ENCODE measurements around the gene URB1. TPM values are rescaled to one million over a fixed set of nuclear protein-coding genes. Genes with fewer than 3 reads are reported as not detected.

URB1 gene
- total and polyA plus RNA-seq, 2 donors (not counting 3 experiments of a cell fraction or from before 2014, with no cell fraction given) = 8.0 to 27.3 TPM

DNA sequence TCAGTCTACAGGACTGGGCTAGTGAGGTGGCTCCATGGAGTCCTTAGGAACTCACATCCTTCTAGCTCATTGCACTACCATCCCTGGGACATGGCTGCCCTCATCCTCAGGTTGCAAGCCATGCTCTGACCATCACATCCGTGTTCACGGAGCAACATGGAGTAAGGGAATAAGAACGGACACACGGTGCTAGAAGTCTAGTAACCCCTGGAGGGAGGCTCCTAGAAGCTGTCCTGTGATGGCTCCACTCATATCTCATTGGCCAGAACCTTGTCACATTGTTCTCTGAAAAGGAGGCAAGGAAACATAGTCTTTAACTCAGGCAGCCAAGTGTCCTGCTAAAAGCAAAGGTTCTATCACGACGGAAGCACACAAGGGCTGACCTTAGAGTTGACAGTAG lies 90.3 kb downstream of the URB1 start:
- no peak overlapping the region for H2AFZ ChIP-seq (ENCODE audit: low read depth, low read length)
- no peak overlapping the region for H3K9ac ChIP-seq (replicated peaks; ENCODE audit: extremely low read depth, insufficient read depth, low read length)
- no TSS peak for BruUV-seq (replicated peaks)
- H3K27me3 ChIP-seq (ENCODE audit: control insufficient read depth in 2 of 2, insufficient read depth in 2 of 2, low read length in 2 of 2) = no peaks in the 10 kb centered on the region
- no peaks in the 10 kb centered on the region for H3K36me3 ChIP-seq (ENCODE audit: control insufficient read depth in 2 of 2, extremely low read depth in 1 of 2, insufficient read depth in 2 of 2, low read length in 2 of 2)
- no peaks in the 10 kb centered on the region for H3K4me1 ChIP-seq (ENCODE audit: control insufficient read depth, extremely low read depth, insufficient read depth, low read length)
- H3K27ac ChIP-seq (ENCODE audit: insufficient read depth, low read depth, low read length) = no peak overlapping the region
- dilution Hi-C loops (cut with MboI; ENCODE audit: extremely low pct_ligation_motif_present, low sequenced_read_pairs) = no loop called here
- no peaks in the 10 kb centered on the region for H3K9me1 ChIP-seq (replicated peaks; ENCODE audit: control insufficient read depth, extremely low read depth, insufficient read depth, low read length)
- FAIRE-seq (no peak), DNase-seq (ENCODE audit: low read depth, low spot score) (no peak)
- TF ChIP-seq FOS (IDR thresholded peaks at IDR 0.05; ENCODE audit: borderline replicate concordance, insufficient read depth, low read length) (no peak), GATA2 (IDR thresholded peaks at IDR 0.05; ENCODE audit: insufficient read depth, insufficient read length, low read depth, low read length) (no peak), JUN (IDR thresholded peaks at IDR 0.05; ENCODE audit: borderline replicate concordance, insufficient read depth, insufficient read length, low read depth) (no peak), EZH2 (IDR thresholded peaks at IDR 0.05; ENCODE audit: borderline replicate concordance, low read depth, low read length, severe bottlenecking) (no peak), POLR2A (IDR thresholded peaks at IDR 0.05; ENCODE audit: low read depth, low read length) (no peak), MYC (IDR thresholded peaks at IDR 0.05; ENCODE audit: low read depth, low read length) (no peak), POLR2AphosphoS5 (IDR thresholded peaks at IDR 0.05; ENCODE audit: insufficient read depth, low read depth, low read length) (no peak)
- TF ChIP-seq, protein P1, sequence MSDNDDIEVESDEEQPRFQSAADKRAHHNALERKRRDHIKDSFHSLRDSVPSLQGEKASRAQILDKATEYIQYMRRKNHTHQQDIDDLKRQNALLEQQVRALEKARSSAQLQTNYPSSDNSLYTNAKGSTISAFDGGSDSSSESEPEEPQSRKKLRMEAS (IDR thresholded peaks at IDR 0.05; ENCODE audit: insufficient read depth, insufficient read length) = no peak
- TF ChIP-seq, protein P2, sequence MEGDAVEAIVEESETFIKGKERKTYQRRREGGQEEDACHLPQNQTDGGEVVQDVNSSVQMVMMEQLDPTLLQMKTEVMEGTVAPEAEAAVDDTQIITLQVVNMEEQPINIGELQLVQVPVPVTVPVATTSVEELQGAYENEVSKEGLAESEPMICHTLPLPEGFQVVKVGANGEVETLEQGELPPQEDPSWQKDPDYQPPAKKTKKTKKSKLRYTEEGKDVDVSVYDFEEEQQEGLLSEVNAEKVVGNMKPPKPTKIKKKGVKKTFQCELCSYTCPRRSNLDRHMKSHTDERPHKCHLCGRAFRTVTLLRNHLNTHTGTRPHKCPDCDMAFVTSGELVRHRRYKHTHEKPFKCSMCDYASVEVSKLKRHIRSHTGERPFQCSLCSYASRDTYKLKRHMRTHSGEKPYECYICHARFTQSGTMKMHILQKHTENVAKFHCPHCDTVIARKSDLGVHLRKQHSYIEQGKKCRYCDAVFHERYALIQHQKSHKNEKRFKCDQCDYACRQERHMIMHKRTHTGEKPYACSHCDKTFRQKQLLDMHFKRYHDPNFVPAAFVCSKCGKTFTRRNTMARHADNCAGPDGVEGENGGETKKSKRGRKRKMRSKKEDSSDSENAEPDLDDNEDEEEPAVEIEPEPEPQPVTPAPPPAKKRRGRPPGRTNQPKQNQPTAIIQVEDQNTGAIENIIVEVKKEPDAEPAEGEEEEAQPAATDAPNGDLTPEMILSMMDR (IDR thresholded peaks at IDR 0.05; ENCODE audit: extremely low read depth in 1 of 2, insufficient read depth in 1 of 2, low read depth in 1 of 2, low read length in 2 of 2) = no peak
- ChIA-PET POLR2A (no interaction called here), CTCF (no interaction called here)
- intact Hi-C loops (cut with micrococcal nuclease) = no loop called here
- no peaks in the 10 kb centered on the region for H3K9me3 ChIP-seq (replicated peaks; ENCODE audit: control insufficient read depth, insufficient read depth, low read length)
- H3K4me2 ChIP-seq (ENCODE audit: insufficient read depth, low read length) = no peak overlapping the region
- no peaks in the 10 kb centered on the region for H3K79me2 ChIP-seq (ENCODE audit: control insufficient read depth, insufficient read depth, low read length)
- no peaks in the 10 kb centered on the region for H4K20me1 ChIP-seq (replicated peaks; ENCODE audit: control insufficient read depth, extremely low read depth, insufficient read depth, low read length)
- H3K4me3 ChIP-seq (replicated peaks in 1 of 3; ENCODE audit: insufficient read depth in 1 of 3, low read depth in 1 of 3, low read length in 3 of 3) = no peak overlapping the region

All from endothelial cell of umbilical vein (primary cell).